Activated CD8-positive, alpha-beta T cell treated with anti-CD3 and anti-CD28 coated beads, Interleukin-2, amount 10 ng/mL, durations not matched to agents 7 days and 5 days (primary cell): ENCODE measurements around the gene SLC38A4. TPM values are rescaled to one million over a fixed set of nuclear protein-coding genes. Genes with fewer than 3 reads are reported as not detected.

Source experiments
- ATAC-seq: fragments of 150-1000 bp; cut with Tn5 transposase; one replicate; pipeline ENCODE4 v1.10.0; 2021; ENCODE audit warnings: moderate library complexity
- CTCF ChIA-PET: fragments of 350-600 bp; sonication (Branson Sonifier 250); formaldehyde crosslinking; loops from one replicate; lab custom pipeline; 2021; ENCODE audit warnings: antibody characterized with exemption; lab: Charles Lee
- POLR2A ChIA-PET: fragments of 350-600 bp; sonication (Branson Sonifier 250); formaldehyde crosslinking; loops from one replicate; lab custom pipeline; 2021; ENCODE audit warnings: antibody characterized with exemption; lab: Charles Lee
- DNase-seq: peaks from one replicate; pipeline ENCODE4 v3.0.0-alpha.2; 2020
- H3K27ac Mint-ChIP-seq: one replicate; pipeline ENCODE4 v1.8.0; 2021; ENCODE audit warnings: mild to moderate bottlenecking, mixed read lengths
- H3K27me3 Mint-ChIP-seq: one replicate; pipeline ENCODE4 v1.8.0; 2021; ENCODE audit warnings: low read depth, mixed read lengths
- H3K36me3 Mint-ChIP-seq: one replicate; pipeline ENCODE4 v1.8.0; 2021; ENCODE audit warnings: low read depth, mixed read lengths
- H3K4me1 Mint-ChIP-seq: one replicate; pipeline ENCODE4 v1.8.0; 2021; ENCODE audit warnings: low read depth, mixed read lengths
- H3K4me3 Mint-ChIP-seq: one replicate; pipeline ENCODE4 v1.8.0; 2021; ENCODE audit warnings: mild to moderate bottlenecking, mixed read lengths
- H3K9me3 Mint-ChIP-seq: one replicate; pipeline ENCODE4 v1.8.0; 2022; ENCODE audit warnings: mixed read lengths; ENCODE audit not compliant: insufficient read depth
- total RNA-seq, 2 experiments: library from RNA; stranded (reverse); gene quantifications; one replicate each; pipeline ENCODE4 v1.2.3, GENCODE V29; 2021

The SLC38A4 gene
- total RNA-seq, 2 experiments from 2014 or later, result not detected

DNA sequence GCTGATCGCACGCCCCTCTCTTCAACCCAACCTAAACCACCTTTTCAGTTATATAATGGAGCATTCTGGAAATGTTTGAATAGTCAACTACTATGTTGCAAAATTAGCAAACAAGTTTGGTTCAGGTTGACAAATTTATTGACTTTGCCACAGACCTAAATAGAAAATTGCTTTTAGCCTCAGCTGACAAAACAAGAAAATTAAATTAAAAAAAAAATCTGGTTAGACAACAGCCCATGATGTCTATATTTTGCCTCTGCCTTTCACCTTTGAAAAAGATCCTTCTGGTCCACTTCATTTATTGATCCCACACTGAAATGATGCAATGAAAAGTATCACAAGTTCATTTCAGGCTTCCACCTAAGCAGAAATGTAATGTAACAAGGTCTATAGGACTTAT is 17.5 kb downstream of the SLC38A4 start:
- DNase-seq (no peak), ATAC-seq (no peak)
- POLR2A ChIA-PET, result no interaction called here
- H3K4me3 Mint-ChIP-seq, result no peak overlapping the region
- CTCF ChIA-PET, result no interaction called here
- H3K36me3 Mint-ChIP-seq, result no peaks in the 10 kb centered on the region
- H3K27me3 Mint-ChIP-seq, result peaks cover 18% of the 10 kb centered on the region
- H3K27ac Mint-ChIP-seq, result no peak overlapping the region
- H3K4me1 Mint-ChIP-seq, result no peaks in the 10 kb centered on the region
- no peaks in the 10 kb centered on the region for H3K9me3 Mint-ChIP-seq

DNA sequence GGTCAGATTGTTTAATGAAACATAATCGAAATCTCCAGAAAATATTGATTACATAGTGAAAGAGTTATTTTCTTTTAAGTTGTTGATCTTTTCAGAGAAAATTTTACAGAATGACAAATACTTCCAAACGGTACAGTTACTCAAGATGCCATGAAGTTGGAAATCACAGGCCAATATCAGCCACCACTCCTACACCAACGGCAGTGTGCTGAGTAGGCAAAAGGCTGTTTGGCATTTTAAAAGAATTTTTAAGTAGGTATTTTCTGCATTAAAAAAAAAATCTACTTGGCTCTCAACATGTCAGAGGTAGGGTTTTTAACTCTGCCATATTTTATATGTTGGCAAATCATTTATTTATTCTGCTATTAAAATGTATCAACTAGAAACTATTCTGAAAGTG is 21.7 kb downstream of the SLC38A4 start:
- CTCF ChIA-PET, result no interaction called here
- Mint-ChIP-seq H3K27me3 (peaks cover 18% of the 10 kb centered on the region), H3K9me3 (no peaks in the 10 kb centered on the region), H3K27ac (no peak overlapping the region), H3K4me1 (no peaks in the 10 kb centered on the region), H3K36me3 (no peaks in the 10 kb centered on the region), H3K4me3 (no peak overlapping the region)
- POLR2A ChIA-PET, result no interaction called here
- no peak for DNase-seq
- ATAC-seq, result no peak

DNA sequence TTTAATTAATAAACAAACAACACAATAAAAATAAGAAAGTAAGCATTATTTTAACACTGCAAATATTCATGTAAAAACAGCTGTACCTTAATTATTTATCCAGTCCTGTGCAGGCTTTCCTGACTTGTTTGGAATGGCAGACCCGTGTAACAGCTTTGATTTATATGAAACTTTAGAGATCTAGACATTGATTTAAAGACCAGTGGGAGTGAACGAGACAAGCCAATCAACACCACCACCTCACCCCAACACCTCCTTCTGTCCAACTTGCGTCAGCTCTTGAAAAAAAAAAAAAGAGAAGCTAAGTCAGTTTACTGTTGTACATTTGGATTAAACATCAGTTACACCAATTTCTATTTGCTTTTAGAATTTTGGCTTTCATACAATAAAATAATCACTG is 22.3 kb downstream of the SLC38A4 start:
- POLR2A ChIA-PET, result no interaction called here
- H3K27ac Mint-ChIP-seq, result no peak overlapping the region
- no peak overlapping the region for H3K4me3 Mint-ChIP-seq
- H3K4me1 Mint-ChIP-seq, result no peaks in the 10 kb centered on the region
- no peaks in the 10 kb centered on the region for H3K36me3 Mint-ChIP-seq
- H3K9me3 Mint-ChIP-seq, result no peaks in the 10 kb centered on the region
- ATAC-seq (no peak), DNase-seq (no peak)
- CTCF ChIA-PET, result no interaction called here
- peaks cover 18% of the 10 kb centered on the region for H3K27me3 Mint-ChIP-seq

DNA sequence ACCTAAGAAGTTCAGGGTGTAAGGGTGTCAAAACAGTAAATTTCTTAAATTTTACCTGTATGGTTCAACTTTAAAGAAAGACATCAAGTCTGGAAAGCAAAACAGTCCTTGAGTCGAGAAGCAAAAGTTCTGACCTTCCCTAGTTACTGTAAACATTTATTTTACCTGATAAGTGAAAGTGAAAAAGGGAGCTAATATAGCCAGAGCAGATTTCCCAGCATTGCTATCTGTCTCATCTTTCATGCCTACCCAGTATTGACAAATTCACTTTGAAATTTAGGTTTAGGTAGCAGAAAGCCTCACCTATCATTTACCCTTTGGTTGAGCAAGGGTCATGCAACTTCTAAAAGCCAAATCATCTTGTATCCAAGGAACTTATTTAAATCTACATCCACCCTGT is 24.5 kb downstream of the SLC38A4 start:
- Mint-ChIP-seq H3K4me3 (no peak overlapping the region), H3K27ac (no peak overlapping the region), H3K9me3 (no peaks in the 10 kb centered on the region), H3K36me3 (no peaks in the 10 kb centered on the region), H3K27me3 (peaks cover 13% of the 10 kb centered on the region), H3K4me1 (no peaks in the 10 kb centered on the region)
- DNase-seq (no peak), ATAC-seq (no peak)
- ChIA-PET CTCF (no interaction called here), POLR2A (no interaction called here)

DNA sequence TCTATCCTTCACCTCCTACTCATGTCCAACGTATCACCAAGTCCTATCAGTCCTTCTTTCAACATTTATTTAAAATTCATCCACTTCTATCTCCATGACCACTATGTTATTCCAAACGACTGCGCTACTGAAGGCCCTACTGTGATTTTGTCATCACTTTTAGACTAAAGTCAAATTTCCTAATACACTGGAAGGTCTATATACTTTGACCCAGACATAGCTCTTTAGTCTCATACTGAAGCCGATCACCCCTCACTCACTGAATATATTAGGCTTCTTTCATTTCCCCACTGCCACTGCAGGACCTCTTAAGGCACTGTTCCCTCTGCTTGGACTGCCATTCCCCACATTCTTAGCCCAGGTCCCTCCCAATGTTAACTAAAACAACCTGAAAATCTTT is 25.6 kb downstream of the SLC38A4 start:
- DNase-seq, result no peak
- Mint-ChIP-seq H3K4me1 (no peaks in the 10 kb centered on the region), H3K4me3 (no peak overlapping the region), H3K27ac (no peak overlapping the region), H3K36me3 (no peaks in the 10 kb centered on the region), H3K9me3 (no peaks in the 10 kb centered on the region), H3K27me3 (peaks cover 7% of the 10 kb centered on the region)
- no peak for ATAC-seq
- CTCF ChIA-PET, result no interaction called here
- POLR2A ChIA-PET, result no interaction called here

DNA sequence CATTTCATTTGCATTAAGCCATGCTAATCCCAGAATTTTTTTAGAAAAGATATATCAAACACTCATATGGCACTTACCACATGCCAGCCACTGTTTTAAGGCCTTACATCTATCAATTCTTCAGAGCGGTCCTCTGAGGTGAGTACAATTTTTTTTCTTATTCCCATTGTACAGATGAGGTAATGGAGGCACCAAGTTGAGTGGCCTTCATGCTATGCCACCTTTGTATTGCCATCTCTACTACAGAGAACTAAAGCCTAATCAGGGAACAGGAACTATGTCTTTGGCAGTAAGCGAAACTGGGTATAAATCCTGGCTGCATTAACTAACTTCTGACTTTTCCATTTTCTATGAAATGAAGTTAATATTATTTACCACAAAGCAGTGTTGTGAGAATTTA is 27.1 kb downstream of the SLC38A4 start:
- no peak overlapping the region for H3K27ac Mint-ChIP-seq
- ATAC-seq, result no peak

DNA sequence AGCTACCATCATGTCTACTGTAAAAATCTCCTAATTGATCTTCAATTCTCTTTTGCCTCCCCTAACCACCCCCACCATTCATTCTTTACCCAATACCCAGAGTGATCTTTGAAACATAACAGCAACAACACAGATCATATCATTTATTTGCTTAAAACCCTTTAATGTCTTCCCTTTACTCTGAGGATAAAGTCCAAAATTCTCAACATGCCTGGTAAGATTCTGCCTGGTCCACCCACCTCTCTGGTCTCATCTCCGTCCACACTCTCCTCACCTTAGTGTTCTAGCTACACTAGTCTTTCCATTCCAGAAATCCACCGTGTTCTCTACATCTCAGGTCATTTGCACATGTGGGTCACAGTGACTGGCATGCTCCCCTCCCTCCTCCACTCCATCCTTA is 27.7 kb downstream of the SLC38A4 start:
- no peaks in the 10 kb centered on the region for H3K36me3 Mint-ChIP-seq
- H3K27ac Mint-ChIP-seq, result no peak overlapping the region
- ChIA-PET CTCF (no interaction called here), POLR2A (no interaction called here)
- DNase-seq, result no peak
- peaks cover 7% of the 10 kb centered on the region for H3K27me3 Mint-ChIP-seq
- ATAC-seq, result no peak
- no peaks in the 10 kb centered on the region for H3K9me3 Mint-ChIP-seq
- no peak overlapping the region for H3K4me3 Mint-ChIP-seq
- no peaks in the 10 kb centered on the region for H3K4me1 Mint-ChIP-seq

More for the DNA sequence above, 27.1 kb downstream of the SLC38A4 start:
- no peaks in the 10 kb centered on the region for H3K36me3 Mint-ChIP-seq
- CTCF ChIA-PET, result no interaction called here
- POLR2A ChIA-PET, result no interaction called here
- no peak overlapping the region for H3K4me3 Mint-ChIP-seq
- no peak for DNase-seq
- no peaks in the 10 kb centered on the region for H3K9me3 Mint-ChIP-seq
- H3K27me3 Mint-ChIP-seq, result peaks cover 7% of the 10 kb centered on the region
- H3K4me1 Mint-ChIP-seq, result no peaks in the 10 kb centered on the region

DNA sequence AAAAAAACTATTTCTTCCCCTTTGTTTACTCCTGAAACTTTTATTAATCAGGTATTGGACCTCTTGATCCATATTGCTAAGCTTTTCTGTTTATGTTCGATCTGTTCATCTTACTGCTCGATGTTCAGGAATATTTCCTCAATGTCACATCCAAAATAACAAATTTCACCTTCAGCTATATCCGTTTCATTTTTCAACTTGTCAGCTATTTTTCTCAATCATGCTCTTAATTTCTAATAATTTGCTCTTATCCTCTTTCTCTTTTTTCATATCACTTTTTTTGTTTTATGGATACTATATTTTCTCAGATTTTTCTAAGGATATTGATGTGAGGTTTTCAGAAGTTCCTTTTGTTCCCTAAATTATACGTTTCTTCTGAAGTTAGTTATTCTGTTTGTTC is 29.8 kb downstream of the SLC38A4 start:
- no peak for DNase-seq
- ChIA-PET POLR2A (no interaction called here), CTCF (no interaction called here)
- Mint-ChIP-seq H3K9me3 (no peaks in the 10 kb centered on the region), H3K4me1 (no peaks in the 10 kb centered on the region), H3K36me3 (no peaks in the 10 kb centered on the region), H3K4me3 (no peak overlapping the region), H3K27ac (no peak overlapping the region), H3K27me3 (peaks cover 9% of the 10 kb centered on the region)
- ATAC-seq, result no peak

DNA sequence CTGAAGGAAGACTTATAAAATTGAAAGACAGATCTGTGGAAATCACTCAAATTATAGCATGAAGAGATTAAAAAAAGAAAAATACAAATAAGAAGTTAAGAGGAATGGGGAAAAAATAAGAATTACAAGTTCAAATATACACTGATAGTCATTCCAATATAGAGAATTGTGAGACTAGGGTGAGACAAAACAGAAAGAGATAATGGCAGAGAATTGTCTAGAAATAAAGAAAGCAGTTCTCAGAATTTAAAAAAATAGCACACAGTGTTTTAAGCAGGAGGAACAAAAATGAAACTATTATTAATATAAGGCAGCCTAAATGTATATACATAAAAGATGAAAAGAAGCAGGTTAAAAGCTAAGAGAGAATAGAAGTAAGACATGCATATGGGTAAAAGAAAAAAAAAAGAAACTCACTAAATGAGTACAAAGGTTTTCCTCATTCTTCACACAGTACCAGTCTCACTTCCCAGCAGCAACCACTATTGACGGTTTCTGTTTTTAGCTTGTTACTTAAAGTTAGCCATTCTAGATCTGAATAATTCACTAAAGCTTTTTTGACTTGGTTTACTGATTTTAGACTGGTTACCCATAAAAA is 31.1 kb downstream of the SLC38A4 start:
- Mint-ChIP-seq H3K4me3 (no peak overlapping the region), H3K36me3 (no peaks in the 10 kb centered on the region), H3K4me1 (no peaks in the 10 kb centered on the region), H3K27me3 (peaks cover 2% of the 10 kb centered on the region), H3K27ac (no peak overlapping the region), H3K9me3 (no peaks in the 10 kb centered on the region)
- ChIA-PET POLR2A (no interaction called here), CTCF (no interaction called here)
- DNase-seq (no peak), ATAC-seq (no peak)

DNA sequence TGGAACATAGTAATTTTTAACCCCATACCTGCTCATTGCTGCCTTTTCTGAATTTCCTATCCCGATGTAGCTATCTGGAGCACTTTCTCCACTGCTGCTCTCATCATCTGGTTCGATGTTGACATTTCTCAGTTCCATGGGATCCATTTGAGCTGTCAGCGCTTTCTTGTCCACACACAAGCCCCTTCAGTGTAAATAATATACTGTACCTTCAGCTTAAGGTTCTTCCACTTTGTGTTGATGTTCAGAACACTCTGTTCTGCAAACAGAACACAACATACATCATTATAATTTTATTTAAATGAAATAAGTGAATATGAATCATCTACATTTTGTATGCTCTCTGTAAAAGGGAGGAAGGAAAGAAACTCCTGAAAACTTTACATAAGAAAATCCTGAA is 32.9 kb downstream of the SLC38A4 start:
- ChIA-PET CTCF (no interaction called here), POLR2A (no interaction called here)
- ATAC-seq, result no peak
- H3K27ac Mint-ChIP-seq, result no peak overlapping the region
- DNase-seq, result no peak
- no peaks in the 10 kb centered on the region for H3K36me3 Mint-ChIP-seq
- no peaks in the 10 kb centered on the region for H3K9me3 Mint-ChIP-seq
- H3K4me1 Mint-ChIP-seq, result no peaks in the 10 kb centered on the region
- H3K4me3 Mint-ChIP-seq, result no peak overlapping the region
- H3K27me3 Mint-ChIP-seq, result peaks cover 2% of the 10 kb centered on the region

DNA sequence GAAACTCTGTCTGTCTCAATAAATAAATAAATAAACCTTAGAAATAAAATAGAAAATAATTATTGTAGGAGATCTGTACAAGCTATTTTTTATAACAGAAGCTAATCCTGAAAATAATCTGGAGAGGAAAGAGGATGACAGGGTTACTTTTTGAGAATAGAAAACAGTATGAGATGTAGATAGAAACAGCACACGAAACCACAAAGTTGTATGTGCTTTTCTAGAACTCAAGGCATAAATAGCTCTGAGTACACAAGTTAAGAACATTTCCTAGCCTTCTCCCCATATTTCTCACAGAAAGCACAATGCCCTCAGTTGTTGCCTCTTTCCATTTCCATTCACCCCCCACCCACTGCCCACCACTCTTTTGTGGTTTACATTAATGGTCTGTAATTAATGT is 35.7 kb downstream of the SLC38A4 start:
- ChIA-PET POLR2A (no interaction called here), CTCF (no interaction called here)
- no peak overlapping the region for H3K4me3 Mint-ChIP-seq
- H3K9me3 Mint-ChIP-seq, result no peaks in the 10 kb centered on the region
- no peak overlapping the region for H3K27ac Mint-ChIP-seq
- DNase-seq (no peak), ATAC-seq (no peak)
- peaks cover 2% of the 10 kb centered on the region for H3K27me3 Mint-ChIP-seq
- H3K36me3 Mint-ChIP-seq, result no peaks in the 10 kb centered on the region
- no peaks in the 10 kb centered on the region for H3K4me1 Mint-ChIP-seq

DNA sequence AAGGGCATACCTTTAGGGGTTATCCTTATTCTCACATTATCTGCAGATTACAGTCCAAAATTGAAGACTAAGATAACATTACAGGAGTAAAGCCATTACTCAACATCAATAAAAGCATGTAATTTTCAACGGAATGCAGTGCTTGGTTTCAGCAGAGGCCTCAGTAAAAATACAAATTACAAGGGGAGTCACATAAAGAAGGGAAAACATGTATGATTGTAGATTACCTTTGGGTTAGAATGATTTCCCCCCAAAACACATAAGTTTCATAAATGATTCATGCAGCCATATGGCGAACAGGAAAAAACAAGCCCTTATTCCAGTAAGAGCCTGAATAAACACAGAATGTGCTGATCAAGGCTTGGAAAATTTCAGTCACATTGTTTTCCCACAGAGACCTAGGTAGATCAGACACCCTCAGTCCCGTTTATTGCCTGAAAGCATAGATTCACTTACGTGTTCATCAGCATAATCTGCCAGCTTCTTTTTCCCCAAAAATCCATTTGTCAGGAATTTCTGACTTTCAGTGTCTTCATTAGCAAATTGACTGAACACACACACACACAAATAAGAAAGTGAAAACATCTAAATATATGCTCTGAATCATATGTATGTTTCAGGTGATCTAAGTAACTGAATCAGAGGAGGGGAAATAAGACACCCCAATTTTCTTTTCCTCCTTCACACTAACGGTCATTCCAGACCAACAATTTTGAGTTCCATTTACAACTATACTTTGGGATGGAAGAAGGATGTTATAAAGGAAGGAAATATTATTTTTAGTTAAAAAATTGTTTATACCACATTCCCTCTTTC is 37.5 kb downstream of the SLC38A4 start:
- CTCF ChIA-PET, result no interaction called here
- ATAC-seq (no peak), DNase-seq (no peak)
- no peak overlapping the region for H3K27ac Mint-ChIP-seq
- POLR2A ChIA-PET, result no interaction called here
- H3K36me3 Mint-ChIP-seq, result no peaks in the 10 kb centered on the region
- no peaks in the 10 kb centered on the region for H3K4me1 Mint-ChIP-seq
- no peaks in the 10 kb centered on the region for H3K9me3 Mint-ChIP-seq
- no peak overlapping the region for H3K4me3 Mint-ChIP-seq
- peaks cover 7% of the 10 kb centered on the region for H3K27me3 Mint-ChIP-seq
